GM23338 (cell line): ENCODE results near the gene SPATA20.

Source experiments
- CREB1 ChIP-seq: fragments of 250-450 bp; sonication (Bioruptor Pico); IDR thresholded peaks from 2 replicates; pipeline ENCODE4 v1.5.0; 2020; ENCODE audit warnings: low read depth, mild to moderate bottlenecking, moderate library complexity
- CTCF ChIP-seq, 2 experiments: fragments of 200-600 bp in 1 of 2; sonication (generic) in 1 of 2; conservative IDR thresholded peaks; 2 replicates each; pipeline versions ENCODE4 v1.5.1 to v1.6.1; 2016 to 2017; ENCODE audit warnings: antibody characterized with exemption in 2 of 2, low read depth in 2 of 2, mild to moderate bottlenecking in 2 of 2, moderate library complexity in 1 of 2
- EZH2 ChIP-seq: fragments of 200-600 bp; sonication (generic); IDR thresholded peaks from one replicate; pipeline ENCODE4 v1.8.0; 2017; ENCODE audit warnings: antibody characterized with exemption, mild to moderate bottlenecking, low read depth; ENCODE audit not compliant: unreplicated experiment
- EZH2phosphoT487 ChIP-seq: fragments of 200-600 bp; sonication (generic); IDR thresholded peaks from one replicate; pipeline ENCODE4 v1.8.1; 2018; ENCODE audit warnings: antibody characterized with exemption; ENCODE audit not compliant: unreplicated experiment
- JUNB ChIP-seq: IDR thresholded peaks from one replicate; pipeline ENCODE4 v1.6.1; 2016; ENCODE audit warnings: antibody characterized with exemption; ENCODE audit not compliant: unreplicated experiment
- POLR2AphosphoS5 ChIP-seq: IDR thresholded peaks from 2 replicates; pipeline ENCODE4 v1.6.1; 2016; ENCODE audit warnings: antibody characterized with exemption, low read depth
- STAT1 ChIP-seq: IDR thresholded peaks from one replicate; pipeline ENCODE4 v1.6.1; 2016; ENCODE audit warnings: antibody characterized with exemption; ENCODE audit not compliant: unreplicated experiment
- ZNF114 ChIP-seq: fragments of 250-450 bp; sonication (Bioruptor Pico); IDR thresholded peaks from 2 replicates; pipeline ENCODE4 v1.5.0; 2020; ENCODE audit warnings: mild to moderate bottlenecking, moderate library complexity
- ZNF331 ChIP-seq: fragments of 250-450 bp; sonication (Bioruptor Pico); IDR thresholded peaks from 2 replicates; pipeline ENCODE4 v1.5.0; 2020; ENCODE audit warnings: low read depth, mild to moderate bottlenecking, moderate library complexity
- ZNF462 ChIP-seq: fragments of 250-450 bp; sonication (Bioruptor Pico); IDR thresholded peaks from 2 replicates; pipeline ENCODE4 v1.5.0; 2020; ENCODE audit warnings: mild to moderate bottlenecking, moderate library complexity
- TF ChIP-seq, protein P1 (sequence below): IDR thresholded peaks from one replicate; pipeline ENCODE4 v1.6.1; 2018; ENCODE audit warnings: antibody characterized with exemption; ENCODE audit not compliant: unreplicated experiment

DNA sequence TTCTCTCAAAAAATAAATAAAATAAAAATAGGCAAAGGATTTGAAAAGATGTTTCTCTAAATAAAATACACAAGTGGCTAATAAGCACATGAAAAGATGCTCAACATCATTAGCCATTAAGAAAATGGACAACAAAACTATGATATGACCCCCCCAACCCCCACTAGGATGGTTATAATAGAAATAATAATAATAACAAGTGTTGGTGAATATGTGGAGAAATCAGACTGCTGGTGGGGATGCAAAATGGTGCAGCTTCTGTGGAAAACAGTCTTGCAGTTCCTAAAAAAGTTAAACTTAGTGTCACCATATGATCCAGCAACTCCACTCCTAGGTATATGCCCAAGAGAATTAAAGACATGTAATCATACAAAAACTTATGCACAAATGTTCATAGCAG lies 47.7 kb upstream of the SPATA20 start:
- TF ChIP-seq CTCF (conservative IDR thresholded peaks at IDR 0.05; ENCODE audit: low read depth in 2 of 2) (no peak), POLR2AphosphoS5 (no peak), ZNF331 (no peak), STAT1 (no peak), EZH2phosphoT487 (no peak), EZH2 (no peak), ZNF114 (CRISPR knock-in tag) (no peak), JUNB (no peak), CREB1 (CRISPR knock-in tag) (no peak), ZNF462 (CRISPR knock-in tag) (no peak)
- TF ChIP-seq, protein P1, sequence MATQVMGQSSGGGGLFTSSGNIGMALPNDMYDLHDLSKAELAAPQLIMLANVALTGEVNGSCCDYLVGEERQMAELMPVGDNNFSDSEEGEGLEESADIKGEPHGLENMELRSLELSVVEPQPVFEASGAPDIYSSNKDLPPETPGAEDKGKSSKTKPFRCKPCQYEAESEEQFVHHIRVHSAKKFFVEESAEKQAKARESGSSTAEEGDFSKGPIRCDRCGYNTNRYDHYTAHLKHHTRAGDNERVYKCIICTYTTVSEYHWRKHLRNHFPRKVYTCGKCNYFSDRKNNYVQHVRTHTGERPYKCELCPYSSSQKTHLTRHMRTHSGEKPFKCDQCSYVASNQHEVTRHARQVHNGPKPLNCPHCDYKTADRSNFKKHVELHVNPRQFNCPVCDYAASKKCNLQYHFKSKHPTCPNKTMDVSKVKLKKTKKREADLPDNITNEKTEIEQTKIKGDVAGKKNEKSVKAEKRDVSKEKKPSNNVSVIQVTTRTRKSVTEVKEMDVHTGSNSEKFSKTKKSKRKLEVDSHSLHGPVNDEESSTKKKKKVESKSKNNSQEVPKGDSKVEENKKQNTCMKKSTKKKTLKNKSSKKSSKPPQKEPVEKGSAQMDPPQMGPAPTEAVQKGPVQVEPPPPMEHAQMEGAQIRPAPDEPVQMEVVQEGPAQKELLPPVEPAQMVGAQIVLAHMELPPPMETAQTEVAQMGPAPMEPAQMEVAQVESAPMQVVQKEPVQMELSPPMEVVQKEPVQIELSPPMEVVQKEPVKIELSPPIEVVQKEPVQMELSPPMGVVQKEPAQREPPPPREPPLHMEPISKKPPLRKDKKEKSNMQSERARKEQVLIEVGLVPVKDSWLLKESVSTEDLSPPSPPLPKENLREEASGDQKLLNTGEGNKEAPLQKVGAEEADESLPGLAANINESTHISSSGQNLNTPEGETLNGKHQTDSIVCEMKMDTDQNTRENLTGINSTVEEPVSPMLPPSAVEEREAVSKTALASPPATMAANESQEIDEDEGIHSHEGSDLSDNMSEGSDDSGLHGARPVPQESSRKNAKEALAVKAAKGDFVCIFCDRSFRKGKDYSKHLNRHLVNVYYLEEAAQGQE, result no peak
